ENCODE measurements around the gene EXOC8. TPM values are rescaled to one million over a fixed set of nuclear protein-coding genes. Genes with fewer than 3 reads are reported as not detected.

The EXOC8 gene
- total RNA-seq (10 to 100 TPM; 16.8 to 16.9 TPM), polyA plus RNA-seq (3.0 TPM)

- H3K4me1 Mint-ChIP-seq, result peaks cover 65 to 83% (median 80%) of the 10 kb centered on the region in 3 donors
- POLR2A ChIA-PET, result interaction anchor here (0.6 to 2.4 kb wide), 11 partner anchors 12 to 275 kb away, joined by 3 to 25 read pairs (median 4); partner anchors contain the start of genes EGLN1, GNPAT and TSNAX
- DNase-seq, result peak; percentile 95 to 99 (median 99)
These were observed at the start of gene EXOC8 for GRCh38 chr1:231337472-231338269. TSS of gene EXOC8 (minus strand) at chr1:231337852. CDS start at chr1:231337745, 107 bp downstream.

GRCh38 chr1:231386466-231386865 is 48.8 kb upstream of the EXOC8 start:
- H3K9me3 ChIP-seq (ENCODE audit: low read length), result no peaks in the 10 kb centered on the region
- no peaks in the 10 kb centered on the region for H3K9me3 Mint-ChIP-seq
- no peak overlapping the region for H3K4me3 Mint-ChIP-seq
- no peak for DNase-seq
- no peaks in the 10 kb centered on the region for H3K4me1 ChIP-seq (ENCODE audit: insufficient read depth, low read length)
- no peaks in the 10 kb centered on the region for H3K27me3 Mint-ChIP-seq
- no peak overlapping the region for H3K4me3 ChIP-seq (ENCODE audit: low read length)
- ChIA-PET POLR2A (no interaction called here), CTCF (interaction anchor here (1.5 to 1.6 kb wide), 2 partner anchors 9 to 30 kb away, joined by 3 to 4 read pairs; no protein-coding TSS in a partner anchor)
- H3K36me3 ChIP-seq (ENCODE audit: insufficient read depth, low read length), result no peaks in the 10 kb centered on the region
- H3K36me3 Mint-ChIP-seq, result peaks cover 0 to 4% (median 0%) of the 10 kb centered on the region in 3 donors
- H3K27ac Mint-ChIP-seq, result peak overlapping the region in 1 of 8 donors; percentile 64
- H3K4me1 Mint-ChIP-seq, result peaks cover 34 to 57% (median 43%) of the 10 kb centered on the region in 3 donors
- H3K27me3 ChIP-seq (ENCODE audit: insufficient read depth, low read length, poor library complexity, severe bottlenecking), result no peaks in the 10 kb centered on the region
- no peak overlapping the region for H3K27ac ChIP-seq (ENCODE audit: low read depth, low read length)

More at GRCh38 chr1:231337472-231338269, at the start of gene EXOC8:
- Histone ChIP-seq H3K27ac (ENCODE audit: low read depth, low read length) (peak within 1 kb of the TSS; percentile 99), H3K36me3 (ENCODE audit: insufficient read depth, low read length) (no peaks in the 10 kb centered on the region), H3K4me3 (ENCODE audit: low read length) (peak within 1 kb of the TSS; percentile 100), H3K4me1 (ENCODE audit: insufficient read depth, low read length) (peaks cover 56% of the 10 kb centered on the region), H3K9me3 (ENCODE audit: low read length) (no peaks in the 10 kb centered on the region), H3K27me3 (ENCODE audit: insufficient read depth, low read length, poor library complexity, severe bottlenecking) (no peaks in the 10 kb centered on the region)
- H3K27ac Mint-ChIP-seq, result peak within 1 kb of the TSS; percentile 99 to 100 (median 100)
- peaks cover 0 to 3% (median 2%) of the 10 kb centered on the region in 5 donors for H3K9me3 Mint-ChIP-seq
- peak within 1 kb of the TSS; percentile 98 to 100 (median 100) for H3K4me3 Mint-ChIP-seq
- CTCF ChIA-PET, result interaction anchor here (0.8 to 2.8 kb wide), 13 partner anchors 9 to 270 kb away, joined by 3 to 9 read pairs (median 4); partner anchors contain the start of gene TSNAX
- peaks cover 0 to 8% of the 10 kb centered on the region in 2 donors for H3K27me3 Mint-ChIP-seq
- H3K36me3 Mint-ChIP-seq, result peaks cover 14 to 60% (median 19%) of the 10 kb centered on the region in 3 donors

- Mint-ChIP-seq H3K36me3 (peaks cover 0 to 4% (median 0%) of the 10 kb centered on the region in 3 donors), H3K4me3 (no peak overlapping the region), H3K27me3 (no peaks in the 10 kb centered on the region), H3K9me3 (no peaks in the 10 kb centered on the region), H3K4me1 (peaks cover 38 to 53% (median 41%) of the 10 kb centered on the region in 3 donors), H3K27ac (no peak overlapping the region)
- no peak for DNase-seq
- Histone ChIP-seq H3K27me3 (ENCODE audit: insufficient read depth, low read length, poor library complexity, severe bottlenecking) (no peaks in the 10 kb centered on the region), H3K27ac (ENCODE audit: low read depth, low read length) (no peak overlapping the region), H3K4me3 (ENCODE audit: low read length) (no peak overlapping the region), H3K9me3 (ENCODE audit: low read length) (no peaks in the 10 kb centered on the region), H3K4me1 (ENCODE audit: insufficient read depth, low read length) (no peaks in the 10 kb centered on the region), H3K36me3 (ENCODE audit: insufficient read depth, low read length) (no peaks in the 10 kb centered on the region)
- ChIA-PET CTCF (interaction anchor here (1.5 to 1.6 kb wide), 2 partner anchors 10 to 28 kb away, joined by 3 to 4 read pairs; no protein-coding TSS in a partner anchor), POLR2A (no interaction called here)
These were observed 47.7 kb upstream of the EXOC8 start for GRCh38 chr1:231385416-231385748.

- POLR2A ChIA-PET, result no interaction called here
These were observed 47.2 kb upstream of the EXOC8 start for GRCh38 chr1:231384696-231385415.

GRCh38 chr1:231383159-231383860 is 45.7 kb upstream of the EXOC8 start:
- Mint-ChIP-seq H3K36me3 (no peaks in the 10 kb centered on the region), H3K4me1 (peaks cover 42 to 53% (median 48%) of the 10 kb centered on the region in 3 donors), H3K27me3 (no peaks in the 10 kb centered on the region), H3K9me3 (no peaks in the 10 kb centered on the region), H3K4me3 (no peak overlapping the region), H3K27ac (no peak overlapping the region)
- ChIA-PET CTCF (no interaction called here), POLR2A (no interaction called here)
- Histone ChIP-seq H3K9me3 (ENCODE audit: low read length) (no peaks in the 10 kb centered on the region), H3K4me3 (ENCODE audit: low read length) (no peak overlapping the region), H3K36me3 (ENCODE audit: insufficient read depth, low read length) (no peaks in the 10 kb centered on the region), H3K27me3 (ENCODE audit: insufficient read depth, low read length, poor library complexity, severe bottlenecking) (no peaks in the 10 kb centered on the region), H3K4me1 (ENCODE audit: insufficient read depth, low read length) (peaks cover 4% of the 10 kb centered on the region), H3K27ac (ENCODE audit: low read depth, low read length) (no peak overlapping the region)
- no peak for DNase-seq

More at GRCh38 chr1:231384696-231385415, 47.2 kb upstream of the EXOC8 start:
- Histone ChIP-seq H3K4me1 (ENCODE audit: insufficient read depth, low read length) (no peaks in the 10 kb centered on the region), H3K4me3 (ENCODE audit: low read length) (no peak overlapping the region), H3K27ac (ENCODE audit: low read depth, low read length) (no peak overlapping the region), H3K27me3 (ENCODE audit: insufficient read depth, low read length, poor library complexity, severe bottlenecking) (no peaks in the 10 kb centered on the region), H3K36me3 (ENCODE audit: insufficient read depth, low read length) (no peaks in the 10 kb centered on the region), H3K9me3 (ENCODE audit: low read length) (no peaks in the 10 kb centered on the region)
- Mint-ChIP-seq H3K27me3 (no peaks in the 10 kb centered on the region), H3K36me3 (peaks cover 0 to 2% (median 0%) of the 10 kb centered on the region in 3 donors), H3K4me3 (no peak overlapping the region), H3K27ac (no peak overlapping the region), H3K4me1 (peaks cover 35 to 49% (median 37%) of the 10 kb centered on the region in 3 donors), H3K9me3 (no peaks in the 10 kb centered on the region)
- no peak for DNase-seq
- CTCF ChIA-PET, result interaction anchor here (1.5 kb wide), 1 partner anchor 28 kb away, joined by 3 read pairs; no protein-coding TSS in a partner anchor

GRCh38 chr1:231382426-231382825 is 44.8 kb upstream of the EXOC8 start:
- Histone ChIP-seq H3K27ac (ENCODE audit: low read depth, low read length) (no peak overlapping the region), H3K9me3 (ENCODE audit: low read length) (no peaks in the 10 kb centered on the region), H3K27me3 (ENCODE audit: insufficient read depth, low read length, poor library complexity, severe bottlenecking) (no peaks in the 10 kb centered on the region), H3K4me3 (ENCODE audit: low read length) (no peak overlapping the region), H3K36me3 (ENCODE audit: insufficient read depth, low read length) (no peaks in the 10 kb centered on the region), H3K4me1 (ENCODE audit: insufficient read depth, low read length) (peaks cover 4% of the 10 kb centered on the region)
- H3K36me3 Mint-ChIP-seq, result no peaks in the 10 kb centered on the region
- ChIA-PET POLR2A (no interaction called here), CTCF (no interaction called here)
- H3K9me3 Mint-ChIP-seq, result no peaks in the 10 kb centered on the region
- no peak overlapping the region for H3K27ac Mint-ChIP-seq
- no peak overlapping the region for H3K4me3 Mint-ChIP-seq
- no peak for DNase-seq
- H3K4me1 Mint-ChIP-seq, result peaks cover 43 to 53% (median 47%) of the 10 kb centered on the region in 3 donors
- no peaks in the 10 kb centered on the region for H3K27me3 Mint-ChIP-seq

- CTCF ChIA-PET, result no interaction called here
These were observed 44.1 kb upstream of the EXOC8 start for GRCh38 chr1:231381729-231382128.

More at GRCh38 chr1:231381729-231382128, 44.1 kb upstream of the EXOC8 start:
- Histone ChIP-seq H3K36me3 (ENCODE audit: insufficient read depth, low read length) (no peaks in the 10 kb centered on the region), H3K9me3 (ENCODE audit: low read length) (no peaks in the 10 kb centered on the region), H3K27ac (ENCODE audit: low read depth, low read length) (no peak overlapping the region), H3K4me3 (ENCODE audit: low read length) (no peak overlapping the region), H3K27me3 (ENCODE audit: insufficient read depth, low read length, poor library complexity, severe bottlenecking) (no peaks in the 10 kb centered on the region), H3K4me1 (ENCODE audit: insufficient read depth, low read length) (peaks cover 8% of the 10 kb centered on the region)
- H3K27me3 Mint-ChIP-seq, result no peaks in the 10 kb centered on the region
- peaks cover 47 to 56% (median 53%) of the 10 kb centered on the region in 3 donors for H3K4me1 Mint-ChIP-seq
- H3K9me3 Mint-ChIP-seq, result no peaks in the 10 kb centered on the region
- POLR2A ChIA-PET, result no interaction called here
- H3K36me3 Mint-ChIP-seq, result no peaks in the 10 kb centered on the region
- peak overlapping the region in 2 of 8 donors; percentile 19 to 20 for H3K27ac Mint-ChIP-seq
- no peak overlapping the region for H3K4me3 Mint-ChIP-seq
- no peak for DNase-seq

All from CD8-positive, alpha-beta memory T cell (primary cell).